SKM-1 treated with dmso at 0.1 percent for 144 hours (cell line): Measurements from ENCODE around the gene CCR2.
A peak's percentile ranks its signal among the peaks of the same experiment; 100 is the strongest.
"Not testable (repeated sequence)": the region's sequence is repeated elsewhere in the genome, so short reads cannot be mapped to it uniquely, and the experiment has no call there.

ENCODE experiments used
- DNase-seq: peaks from one replicate; lab custom pipeline; 2025; ENCODE audit not compliant: unreplicated experiment; lab: John Stamatoyannopoulos, UW

The CCR2 gene

GRCh38 chr3:46400846-46401245 lies 46.9 kb downstream of the CCR2 start:
- no peak for DNase-seq

GRCh38 chr3:46401579-46401978 lies 47.7 kb downstream of the CCR2 start:
- DNase-seq, result no peak

- DNase-seq, result not testable (repeated sequence)
These were observed 49.0 kb downstream of the CCR2 start for GRCh38 chr3:46402902-46403301.

- DNase-seq, result no peak
These were observed 51.5 kb downstream of the CCR2 start for GRCh38 chr3:46405301-46406019.

- DNase-seq, result no peak
These were observed 52.5 kb downstream of the CCR2 start for GRCh38 chr3:46406443-46406787.

GRCh38 chr3:46406788-46407611 lies 53.1 kb downstream of the CCR2 start, which contains the start of the genes CCR5AS and CCRL2:
TSS of gene CCR5AS (minus strand) at chr3:46407066.
TSS of gene CCRL2 (plus strand) at chr3:46407259. CDS start at chr3:46408080, 821 bp downstream.
- DNase-seq, result peak; percentile 43

GRCh38 chr3:46407970-46408369 lies 54.1 kb downstream of the CCR2 start:
- DNase-seq, result no peak

- no peak for DNase-seq
These were observed 54.9 kb downstream of the CCR2 start for GRCh38 chr3:46408853-46409252.

GRCh38 chr3:46409739-46410489 lies 56.0 kb downstream of the CCR2 start:
- DNase-seq, result no peak
